SK-N-SH (cell line): ENCODE results near the gene EIF1AD.

Experiments
- EP300 ChIP-seq, 2 experiments: IDR thresholded peaks; 2 replicates each; pipeline versions ENCODE4 v1.4.0 to v1.6.1; 2012; ENCODE audit warnings: borderline replicate concordance in 1 of 2, low read depth in 1 of 2, low read length in 1 of 2
- EZH2phosphoT487 ChIP-seq: fragments of 200-600 bp; sonication (generic); IDR thresholded peaks from 2 replicates; pipeline ENCODE4 v1.6.1; 2017; ENCODE audit warnings: low read depth, mixed run types, mild to moderate bottlenecking, antibody characterized with exemption, moderate library complexity, borderline replicate concordance
- FOXM1 ChIP-seq: IDR thresholded peaks from 2 replicates; pipeline ENCODE4 v1.4.0; 2012; ENCODE audit warnings: low read depth, mild to moderate bottlenecking
- POLR2AphosphoS5 ChIP-seq: IDR thresholded peaks from 2 replicates; pipeline ENCODE4 v1.6.1; 2012; ENCODE audit warnings: low read depth, low read length
- RAD21 ChIP-seq: IDR thresholded peaks from 2 replicates; pipeline ENCODE4 v1.6.1; 2012; ENCODE audit warnings: mild to moderate bottlenecking, low read length
- RFX5 ChIP-seq: IDR thresholded peaks from 2 replicates; pipeline ENCODE4 v1.6.1; 2012; ENCODE audit warnings: mild to moderate bottlenecking, improper control_type of control experiment, low read length
- SIN3A ChIP-seq: IDR thresholded peaks from 2 replicates; pipeline ENCODE4 v1.6.1; 2012; ENCODE audit warnings: low read depth, mild to moderate bottlenecking, low read length, moderate library complexity, borderline replicate concordance
- YY1 ChIP-seq: IDR thresholded peaks from 2 replicates; pipeline ENCODE4 v1.4.0; 2012; ENCODE audit warnings: low read depth, mild to moderate bottlenecking
- TF ChIP-seq, protein P1 (sequence below): fragments of 150-350 bp; IDR thresholded peaks from 2 replicates; pipeline ENCODE4 v1.6.1; 2017; ENCODE audit warnings: antibody characterized with exemption, low read length, low read depth, borderline replicate concordance
- TF ChIP-seq, protein P2 (sequence below): IDR thresholded peaks from 2 replicates; pipeline ENCODE4 v1.6.1; 2012; ENCODE audit warnings: mild to moderate bottlenecking, low read depth, low read length, moderate library complexity
- TF ChIP-seq, protein P3 (sequence below): fragments of 200-600 bp; sonication (generic); IDR thresholded peaks from 2 replicates; pipeline ENCODE4 v1.6.1; 2017; ENCODE audit warnings: antibody characterized with exemption, mild to moderate bottlenecking, moderate library complexity

DNA sequence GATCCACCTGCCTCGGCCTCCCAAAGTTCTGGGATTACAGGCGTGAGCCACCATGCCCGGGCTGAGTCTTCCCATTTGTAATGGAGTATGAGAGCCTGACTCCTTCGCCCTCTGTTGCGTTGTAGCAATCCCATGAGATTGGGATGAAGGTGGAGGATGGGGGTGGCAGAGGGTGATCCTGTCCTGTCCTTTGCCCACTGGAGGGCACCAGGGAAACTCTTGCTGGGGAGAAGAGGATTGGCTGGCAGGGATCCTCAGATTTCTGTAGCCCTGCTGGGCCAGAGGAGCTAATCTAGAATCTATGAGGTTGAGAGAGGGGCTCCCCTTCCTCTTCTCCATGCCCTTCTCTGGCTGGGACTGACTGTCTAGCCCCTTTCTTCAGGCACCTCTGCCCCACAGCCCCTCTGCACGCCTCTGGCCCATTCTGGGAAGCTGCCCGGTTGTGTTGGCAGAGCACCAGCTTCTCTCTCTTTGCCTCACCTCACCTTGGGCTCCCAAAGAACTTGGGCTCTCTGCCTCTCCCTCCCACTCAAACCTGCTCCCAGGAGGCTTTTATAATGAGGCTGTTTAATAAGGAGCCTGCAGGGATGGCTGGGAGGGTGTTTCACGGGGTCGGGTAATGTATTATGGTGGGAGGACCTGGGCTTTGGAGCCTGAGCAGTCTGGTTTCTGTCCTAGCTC lies 33.8 kb upstream of the EIF1AD start:
- TF ChIP-seq EP300 (IDR thresholded peaks at IDR 0.05; ENCODE audit: borderline replicate concordance in 1 of 2, low read depth in 1 of 2, low read length in 1 of 2) (no peak), RFX5 (no peak), POLR2AphosphoS5 (no peak), SIN3A (no peak), EZH2phosphoT487 (no peak), YY1 (no peak), FOXM1 (no peak), RAD21 (no peak)
- TF ChIP-seq, protein P1, sequence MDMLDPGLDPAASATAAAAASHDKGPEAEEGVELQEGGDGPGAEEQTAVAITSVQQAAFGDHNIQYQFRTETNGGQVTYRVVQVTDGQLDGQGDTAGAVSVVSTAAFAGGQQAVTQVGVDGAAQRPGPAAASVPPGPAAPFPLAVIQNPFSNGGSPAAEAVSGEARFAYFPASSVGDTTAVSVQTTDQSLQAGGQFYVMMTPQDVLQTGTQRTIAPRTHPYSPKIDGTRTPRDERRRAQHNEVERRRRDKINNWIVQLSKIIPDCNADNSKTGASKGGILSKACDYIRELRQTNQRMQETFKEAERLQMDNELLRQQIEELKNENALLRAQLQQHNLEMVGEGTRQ: no peak
- TF ChIP-seq, protein P2, sequence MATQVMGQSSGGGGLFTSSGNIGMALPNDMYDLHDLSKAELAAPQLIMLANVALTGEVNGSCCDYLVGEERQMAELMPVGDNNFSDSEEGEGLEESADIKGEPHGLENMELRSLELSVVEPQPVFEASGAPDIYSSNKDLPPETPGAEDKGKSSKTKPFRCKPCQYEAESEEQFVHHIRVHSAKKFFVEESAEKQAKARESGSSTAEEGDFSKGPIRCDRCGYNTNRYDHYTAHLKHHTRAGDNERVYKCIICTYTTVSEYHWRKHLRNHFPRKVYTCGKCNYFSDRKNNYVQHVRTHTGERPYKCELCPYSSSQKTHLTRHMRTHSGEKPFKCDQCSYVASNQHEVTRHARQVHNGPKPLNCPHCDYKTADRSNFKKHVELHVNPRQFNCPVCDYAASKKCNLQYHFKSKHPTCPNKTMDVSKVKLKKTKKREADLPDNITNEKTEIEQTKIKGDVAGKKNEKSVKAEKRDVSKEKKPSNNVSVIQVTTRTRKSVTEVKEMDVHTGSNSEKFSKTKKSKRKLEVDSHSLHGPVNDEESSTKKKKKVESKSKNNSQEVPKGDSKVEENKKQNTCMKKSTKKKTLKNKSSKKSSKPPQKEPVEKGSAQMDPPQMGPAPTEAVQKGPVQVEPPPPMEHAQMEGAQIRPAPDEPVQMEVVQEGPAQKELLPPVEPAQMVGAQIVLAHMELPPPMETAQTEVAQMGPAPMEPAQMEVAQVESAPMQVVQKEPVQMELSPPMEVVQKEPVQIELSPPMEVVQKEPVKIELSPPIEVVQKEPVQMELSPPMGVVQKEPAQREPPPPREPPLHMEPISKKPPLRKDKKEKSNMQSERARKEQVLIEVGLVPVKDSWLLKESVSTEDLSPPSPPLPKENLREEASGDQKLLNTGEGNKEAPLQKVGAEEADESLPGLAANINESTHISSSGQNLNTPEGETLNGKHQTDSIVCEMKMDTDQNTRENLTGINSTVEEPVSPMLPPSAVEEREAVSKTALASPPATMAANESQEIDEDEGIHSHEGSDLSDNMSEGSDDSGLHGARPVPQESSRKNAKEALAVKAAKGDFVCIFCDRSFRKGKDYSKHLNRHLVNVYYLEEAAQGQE: no peak
- TF ChIP-seq, protein P3, sequence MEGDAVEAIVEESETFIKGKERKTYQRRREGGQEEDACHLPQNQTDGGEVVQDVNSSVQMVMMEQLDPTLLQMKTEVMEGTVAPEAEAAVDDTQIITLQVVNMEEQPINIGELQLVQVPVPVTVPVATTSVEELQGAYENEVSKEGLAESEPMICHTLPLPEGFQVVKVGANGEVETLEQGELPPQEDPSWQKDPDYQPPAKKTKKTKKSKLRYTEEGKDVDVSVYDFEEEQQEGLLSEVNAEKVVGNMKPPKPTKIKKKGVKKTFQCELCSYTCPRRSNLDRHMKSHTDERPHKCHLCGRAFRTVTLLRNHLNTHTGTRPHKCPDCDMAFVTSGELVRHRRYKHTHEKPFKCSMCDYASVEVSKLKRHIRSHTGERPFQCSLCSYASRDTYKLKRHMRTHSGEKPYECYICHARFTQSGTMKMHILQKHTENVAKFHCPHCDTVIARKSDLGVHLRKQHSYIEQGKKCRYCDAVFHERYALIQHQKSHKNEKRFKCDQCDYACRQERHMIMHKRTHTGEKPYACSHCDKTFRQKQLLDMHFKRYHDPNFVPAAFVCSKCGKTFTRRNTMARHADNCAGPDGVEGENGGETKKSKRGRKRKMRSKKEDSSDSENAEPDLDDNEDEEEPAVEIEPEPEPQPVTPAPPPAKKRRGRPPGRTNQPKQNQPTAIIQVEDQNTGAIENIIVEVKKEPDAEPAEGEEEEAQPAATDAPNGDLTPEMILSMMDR: no peak
